ENCODE measurements around the gene HYAL1. TPM values are rescaled to one million over a fixed set of nuclear protein-coding genes. Genes with fewer than 3 reads are reported as not detected.
A peak's percentile ranks its signal among the peaks of the same experiment; 100 is the strongest.

Gene HYAL1
- total and polyA plus RNA-seq, 2 experiments from 2014 or later: 0.20 TPM; not detected in 1

- H3K27me3 ChIP-seq (replicated peaks; ENCODE audit: insufficient read depth): no peaks in the 10 kb centered on the region
- in situ Hi-C loops (cut with MboI): no loop called here
- H3F3A ChIP-seq (ENCODE audit: insufficient read depth): peaks cover 6% of the 10 kb centered on the region; the same call in 1 of the 2 replicates
- H3K9me2 ChIP-seq (ENCODE audit: insufficient read depth): no peaks in the 10 kb centered on the region
- WGBS, 2 experiments (ENCODE audit: low coverage in 1 of 2, low lambda C conversion rate in 2 of 2, missing lambda C conversion rate in 2 of 2): 87 to 91% methylated on average over 10 to 17 of the region's 17 CpGs
- no peak overlapping the region for H2AFZ ChIP-seq
- peaks cover 43% of the 10 kb centered on the region for H3K79me2 ChIP-seq (ENCODE audit: insufficient read depth)
- no peak overlapping the region for H3K9ac ChIP-seq
- H4K20me1 ChIP-seq (ENCODE audit: insufficient read depth): no peaks in the 10 kb centered on the region
- H3K27ac ChIP-seq: 0 out of 2 replicates have a peak overlapping the region, but pooled peaks have one; percentile 4
- H3K4me2 ChIP-seq (ENCODE audit: unreplicated experiment): no peak overlapping the region
- no peak for TF ChIP-seq EZH2 (IDR thresholded peaks at IDR 0.05; ENCODE audit: insufficient read depth, poor library complexity, severe bottlenecking)
- peaks cover 8% of the 10 kb centered on the region; the same call in 1 of the 2 replicates for H3K4me1 ChIP-seq (ENCODE audit: insufficient read depth)
- DNase-seq: no peak
- no peaks in the 10 kb centered on the region for H3K9me3 ChIP-seq (ENCODE audit: low read depth)
- H3K4me3 ChIP-seq: no peak overlapping the region
- H3K36me3 ChIP-seq (ENCODE audit: low read depth): peaks cover 13% of the 10 kb centered on the region
These were observed 45.2 kb downstream of the HYAL1 start for GRCh38 chr3:50258029-50258680.

- Histone ChIP-seq H3K27me3 (replicated peaks; ENCODE audit: insufficient read depth) (no peaks in the 10 kb centered on the region), H3K4me2 (ENCODE audit: unreplicated experiment) (no peak overlapping the region), H3K27ac (no peak overlapping the region), H3K4me3 (no peak overlapping the region), H4K20me1 (ENCODE audit: insufficient read depth) (no peaks in the 10 kb centered on the region), H3K9ac (no peak overlapping the region), H3K79me2 (ENCODE audit: insufficient read depth) (peaks cover 52% of the 10 kb centered on the region), H3F3A (ENCODE audit: insufficient read depth) (peaks cover 6% of the 10 kb centered on the region; the same call in 1 of the 2 replicates), H3K9me3 (ENCODE audit: low read depth) (no peaks in the 10 kb centered on the region), H3K4me1 (ENCODE audit: insufficient read depth) (peaks cover 8% of the 10 kb centered on the region; the same call in 1 of the 2 replicates), H3K36me3 (ENCODE audit: low read depth) (peaks cover 16% of the 10 kb centered on the region), H2AFZ (no peak overlapping the region), H3K9me2 (ENCODE audit: insufficient read depth) (no peaks in the 10 kb centered on the region)
- peak; percentile 57 for DNase-seq
- 85 to 87% methylated on average over 19 to 20 of the region's 20 CpGs for WGBS, 2 experiments (ENCODE audit: low coverage in 1 of 2, low lambda C conversion rate in 2 of 2, missing lambda C conversion rate in 2 of 2)
- TF ChIP-seq EZH2phosphoT487 (IDR thresholded peaks at IDR 0.05; ENCODE audit: insufficient read depth, low read depth) (no peak), EZH2 (IDR thresholded peaks at IDR 0.05; ENCODE audit: insufficient read depth, poor library complexity, severe bottlenecking) (no peak)
- in situ Hi-C loops (cut with MboI): no loop called here
These were observed 46.1 kb downstream of the HYAL1 start for GRCh38 chr3:50256978-50257890.

DNA sequence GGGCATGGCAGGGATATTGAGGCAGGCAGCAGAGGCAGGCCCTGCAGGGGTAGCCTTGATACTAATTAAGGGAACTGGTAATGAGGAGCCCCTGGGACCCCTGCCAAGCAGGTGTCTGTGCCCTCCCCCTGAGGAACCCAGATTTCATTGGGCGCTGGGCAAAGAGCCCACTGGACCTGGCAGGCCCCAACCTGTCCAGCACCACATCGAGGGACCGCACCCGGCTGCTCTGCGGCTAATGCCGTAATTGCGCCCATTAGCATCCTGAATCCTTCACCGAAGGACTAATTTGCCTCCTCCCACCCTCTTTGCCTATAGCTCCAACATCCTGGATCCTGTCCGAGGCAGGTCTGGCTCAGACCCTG, 48.1 kb downstream of the HYAL1 start:
- H3K79me2 ChIP-seq (ENCODE audit: insufficient read depth): peaks cover 72% of the 10 kb centered on the region
- H3K27me3 ChIP-seq (replicated peaks; ENCODE audit: insufficient read depth): no peaks in the 10 kb centered on the region
- TF ChIP-seq EZH2phosphoT487 (IDR thresholded peaks at IDR 0.05; ENCODE audit: insufficient read depth, low read depth): no peak
- no peak for TF ChIP-seq EZH2 (IDR thresholded peaks at IDR 0.05; ENCODE audit: insufficient read depth, poor library complexity, severe bottlenecking)
- no peaks in the 10 kb centered on the region for H4K20me1 ChIP-seq (ENCODE audit: insufficient read depth)
- H3K9me2 ChIP-seq (ENCODE audit: insufficient read depth): no peaks in the 10 kb centered on the region
- DNase-seq: no peak
- H3K4me3 ChIP-seq: no peak overlapping the region
- peaks cover 17% of the 10 kb centered on the region for H3K36me3 ChIP-seq (ENCODE audit: low read depth)
- H3K4me2 ChIP-seq (ENCODE audit: unreplicated experiment): no peak overlapping the region
- H3K27ac ChIP-seq: peak overlapping the region; percentile 49; the same call in 1 of the 2 replicates
- no peaks in the 10 kb centered on the region for H3K9me3 ChIP-seq (ENCODE audit: low read depth)
- H3K4me1 ChIP-seq (ENCODE audit: insufficient read depth): peaks cover 14% of the 10 kb centered on the region
- 0 out of 2 replicates have a peak overlapping the region, but pooled peaks have one; percentile 26 for H3K9ac ChIP-seq
- H3F3A ChIP-seq (ENCODE audit: insufficient read depth): peaks cover 8% of the 10 kb centered on the region; the same call in 1 of the 2 replicates
- 85% methylated on average over 9 of the region's 9 CpGs for WGBS, 2 experiments (ENCODE audit: low coverage in 1 of 2, low lambda C conversion rate in 2 of 2, missing lambda C conversion rate in 2 of 2)
- H2AFZ ChIP-seq: no peak overlapping the region
- in situ Hi-C loops (cut with MboI): no loop called here

GRCh38 chr3:50254577-50255250, 48.7 kb downstream of the HYAL1 start:
- in situ Hi-C loops (cut with MboI): no loop called here
- Histone ChIP-seq H3K9me3 (ENCODE audit: low read depth) (no peaks in the 10 kb centered on the region), H3K9ac (0 out of 2 replicates have a peak overlapping the region, but pooled peaks have one; percentile 26), H3K4me3 (no peak overlapping the region), H4K20me1 (ENCODE audit: insufficient read depth) (no peaks in the 10 kb centered on the region), H3K27me3 (replicated peaks; ENCODE audit: insufficient read depth) (no peaks in the 10 kb centered on the region), H3F3A (ENCODE audit: insufficient read depth) (peaks cover 10% of the 10 kb centered on the region; the same call in 1 of the 2 replicates), H3K79me2 (ENCODE audit: insufficient read depth) (peaks cover 77% of the 10 kb centered on the region), H3K9me2 (ENCODE audit: insufficient read depth) (no peaks in the 10 kb centered on the region), H3K27ac (peak overlapping the region; percentile 49), H3K36me3 (ENCODE audit: low read depth) (peaks cover 17% of the 10 kb centered on the region), H3K4me2 (ENCODE audit: unreplicated experiment) (no peak overlapping the region), H3K4me1 (ENCODE audit: insufficient read depth) (peaks cover 13% of the 10 kb centered on the region), H2AFZ (no peak overlapping the region)
- no peak for TF ChIP-seq EZH2phosphoT487 (IDR thresholded peaks at IDR 0.05; ENCODE audit: insufficient read depth, low read depth)
- TF ChIP-seq EZH2 (IDR thresholded peaks at IDR 0.05; ENCODE audit: insufficient read depth, poor library complexity, severe bottlenecking): no peak
- WGBS, 2 experiments (ENCODE audit: low coverage in 1 of 2, low lambda C conversion rate in 2 of 2, missing lambda C conversion rate in 2 of 2): 63 to 65% methylated on average over 8 of the region's 8 CpGs
- DNase-seq: peak; percentile 65

All from GM23248 (cell line).